Testis (tissue), 3 donors: Measurements from ENCODE around the gene MARCHF3. TPM values are rescaled to one million over a fixed set of nuclear protein-coding genes. Genes with fewer than 3 reads are reported as not detected.

Source experiments
- DNase-seq: peaks from one replicate; pipeline ENCODE4 v3.0.0-alpha.2; 2019
- H3K27ac ChIP-seq, 2 donors: fragments of 200-600 bp; sonication (generic); one replicate each; pipeline ENCODE4 v1.5.1; 2019
- H3K27me3 ChIP-seq: fragments of 200-600 bp; sonication (generic); one replicate; pipeline ENCODE4 v1.5.1; 2019
- H3K36me3 ChIP-seq: fragments of 200-600 bp; sonication (generic); one replicate; pipeline ENCODE4 v1.5.1; 2017; ENCODE audit warnings: low read depth; ENCODE audit errors: missing control alignments
- H3K4me1 ChIP-seq: fragments of 200-600 bp; sonication (generic); one replicate; pipeline ENCODE4 v1.5.1; 2019
- H3K4me3 ChIP-seq, 2 donors: fragments of 200-600 bp; sonication (generic); one replicate each; pipeline ENCODE4 v1.5.1; 2017 to 2019
- H3K9me3 ChIP-seq: fragments of 200-600 bp; sonication (generic); one replicate; pipeline ENCODE4 v1.5.1; 2017
- CTCF ChIP-seq, 3 experiments: fragments of 450-650 bp in 2 of 3; fragments of 200-600 bp in 1 of 3; sonication (generic) in 1 of 3; IDR thresholded peaks; one replicate each; pipeline ENCODE4 v1.5.1; 2016 to 2019; ENCODE audit warnings: antibody characterized with exemption in 3 of 3, mild to moderate bottlenecking in 2 of 3, moderate library complexity in 1 of 3
- POLR2A ChIP-seq: fragments of 450-650 bp; IDR thresholded peaks from one replicate; pipeline ENCODE4 v1.6.1; 2017; ENCODE audit warnings: antibody characterized with exemption, mild to moderate bottlenecking, moderate library complexity
- WGBS, 2 donors: methylation state at CpG; one replicate each; pipeline ENCODE4 v1.1.5; 2018; 5-methylcytosine and 5-hydroxymethylcytosine counted together
- intact Hi-C: fragments of 100-400 bp; cut with DNase I; formaldehyde crosslinking; loops from one replicate; pipeline ENCODE4 v1.15.1; 2023; ENCODE audit warnings: low total_unique reads
- polyA plus RNA-seq: library from polyadenylated mRNA; stranded (reverse); fragments of 350-450 nt; fragmentation: Illumina TruSeq; extraction: RNeasy Lipid Tissue Mini Kit (QIAGEN cat#74804); gene quantifications from one replicate; pipeline ENCODE4 v1.2.3, GENCODE V29; 2014; ENCODE audit warnings: low read depth, low replicate concordance; ENCODE audit not compliant: insufficient read depth
- total RNA-seq, 2 donors: library from RNA; depleted of rRNA; stranded (reverse); fragments of >200 nt; gene quantifications; one replicate each; pipeline ENCODE4 v1.2.3, GENCODE V29; 2016

MARCHF3 gene
- total and polyA plus RNA-seq, 3 donors from 2014 or later: 34.0 to 81.9 (median 38.8) TPM

- TF ChIP-seq POLR2A: no peak
- 92% methylated on average over 5 of the region's 5 CpGs for WGBS, 2 donors
- H3K9me3 ChIP-seq: no peaks in the 10 kb centered on the region
- no peaks in the 10 kb centered on the region for H3K4me1 ChIP-seq
- no peak for DNase-seq
- intact Hi-C loops: no loop called here
- H3K27me3 ChIP-seq: no peaks in the 10 kb centered on the region
- no peaks in the 10 kb centered on the region for H3K36me3 ChIP-seq
- H3K27ac ChIP-seq: no peak overlapping the region
- no peak overlapping the region for H3K4me3 ChIP-seq
Observed at GRCh38 chr5:126829098-126829497, 201.3 kb downstream of the MARCHF3 start.

GRCh38 chr5:126826619-126827215 is 203.6 kb downstream of the MARCHF3 start:
- no peaks in the 10 kb centered on the region for H3K36me3 ChIP-seq
- TF ChIP-seq CTCF (IDR thresholded peaks at IDR 0.05) (no peak), POLR2A (no peak)
- intact Hi-C loops: no loop called here
- no peak for DNase-seq
- H3K4me1 ChIP-seq: no peaks in the 10 kb centered on the region
- H3K4me3 ChIP-seq: no peak overlapping the region
- no peaks in the 10 kb centered on the region for H3K27me3 ChIP-seq
- no peak overlapping the region for H3K27ac ChIP-seq
- WGBS, 2 donors: 64 to 80% methylated on average over 3 of the region's 3 CpGs
- H3K9me3 ChIP-seq: no peaks in the 10 kb centered on the region

GRCh38 chr5:126819253-126819652 is 211.1 kb downstream of the MARCHF3 start:
- WGBS, 2 donors: 95 to 98% methylated on average over 5 of the region's 5 CpGs

GRCh38 chr5:126818736-126819135 is 211.6 kb downstream of the MARCHF3 start:
- 91 to 95% methylated on average over 4 of the region's 4 CpGs for WGBS, 2 donors
- intact Hi-C loops: no loop called here
- Histone ChIP-seq H3K9me3 (no peaks in the 10 kb centered on the region), H3K27me3 (no peaks in the 10 kb centered on the region), H3K36me3 (no peaks in the 10 kb centered on the region), H3K27ac (no peak overlapping the region), H3K4me1 (no peaks in the 10 kb centered on the region), H3K4me3 (no peak overlapping the region)
- DNase-seq: no peak
- TF ChIP-seq CTCF (IDR thresholded peaks at IDR 0.05): no peak
- no peak for TF ChIP-seq POLR2A

More at GRCh38 chr5:126819253-126819652, 211.1 kb downstream of the MARCHF3 start:
- no peaks in the 10 kb centered on the region for H3K9me3 ChIP-seq
- TF ChIP-seq CTCF (IDR thresholded peaks at IDR 0.05) (no peak), POLR2A (no peak)
- H3K4me1 ChIP-seq: no peaks in the 10 kb centered on the region
- no peaks in the 10 kb centered on the region for H3K27me3 ChIP-seq
- H3K36me3 ChIP-seq: no peaks in the 10 kb centered on the region
- H3K27ac ChIP-seq: no peak overlapping the region
- DNase-seq: no peak
- intact Hi-C loops: no loop called here
- no peak overlapping the region for H3K4me3 ChIP-seq

Other genes with a start within 250 kb of the MARCHF3 start
- 10 to 100 TPM; 17.8 to 27.4 TPM for gene C5orf63, start 42.9 kb upstream of the MARCHF3 start, total RNA-seq
- gene C5orf63, start 42.9 kb upstream of the MARCHF3 start, polyA plus RNA-seq: 18.9 TPM